ENCODE data around the gene ABCG1.

The ABCG1 gene

DNA sequence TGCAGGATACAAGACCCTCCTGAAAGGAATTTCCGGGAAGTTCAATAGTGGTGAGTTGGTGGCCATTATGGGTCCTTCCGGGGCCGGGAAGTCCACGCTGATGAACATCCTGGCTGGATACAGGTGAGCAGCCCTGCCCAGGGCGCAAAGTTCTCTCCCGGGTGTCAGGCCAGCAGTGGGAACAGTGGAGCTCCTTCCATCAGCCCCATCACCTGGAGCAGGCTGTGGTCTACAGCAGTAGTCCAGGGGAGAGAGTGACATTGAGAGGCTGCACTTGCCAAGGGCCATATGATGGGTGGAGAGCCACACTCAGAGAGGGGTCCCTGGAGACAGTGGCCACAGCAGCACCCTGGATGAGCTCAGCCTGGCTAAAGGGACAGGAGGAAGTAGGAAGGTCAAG lies 52.1 kb downstream of the ABCG1 start:
- DNase-seq (ENCODE audit: low spot score) = no peak

DNA sequence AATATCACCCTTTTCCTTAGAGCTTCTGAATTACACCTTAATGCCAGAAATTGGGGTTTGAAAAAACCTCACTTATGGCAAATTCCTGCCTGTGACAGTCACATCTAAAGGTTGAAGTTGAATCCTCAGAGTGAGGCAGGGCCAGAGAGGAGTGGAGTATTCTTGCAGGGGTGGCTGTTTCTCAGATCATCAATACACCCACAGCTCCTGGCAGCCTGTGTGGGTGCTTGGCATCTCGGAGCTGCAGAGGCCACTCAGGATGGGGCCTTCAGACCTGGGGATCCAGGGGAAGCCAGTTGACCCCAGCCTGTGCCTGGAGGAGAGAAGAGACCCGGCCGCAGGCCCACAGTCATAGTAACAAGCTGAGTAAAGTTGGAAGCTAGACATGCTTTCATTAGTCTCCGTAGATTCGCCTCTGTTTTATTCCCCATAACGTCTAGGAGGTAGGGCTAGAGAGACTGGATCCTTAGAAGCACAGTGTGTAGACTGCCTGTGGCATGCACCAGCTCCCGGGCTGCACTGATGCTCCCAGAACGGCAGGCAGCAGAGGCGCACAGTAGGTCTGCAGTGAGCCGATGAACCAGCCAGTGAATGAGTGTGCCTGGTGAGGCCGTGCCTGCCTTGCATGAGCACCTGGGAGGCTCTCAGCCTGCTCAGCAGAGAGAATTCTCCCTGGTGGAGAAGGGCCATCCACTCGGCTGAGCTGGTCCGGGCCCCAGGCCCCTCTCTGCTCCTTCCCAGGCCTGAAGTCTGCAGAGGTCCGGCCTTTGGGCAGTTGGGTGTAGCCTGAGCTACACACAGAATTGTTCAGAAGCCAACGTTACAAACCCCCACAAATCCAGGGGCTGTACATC lies 53.4 kb downstream of the ABCG1 start:
- DNase-seq (ENCODE audit: low spot score) = no peak

DNA sequence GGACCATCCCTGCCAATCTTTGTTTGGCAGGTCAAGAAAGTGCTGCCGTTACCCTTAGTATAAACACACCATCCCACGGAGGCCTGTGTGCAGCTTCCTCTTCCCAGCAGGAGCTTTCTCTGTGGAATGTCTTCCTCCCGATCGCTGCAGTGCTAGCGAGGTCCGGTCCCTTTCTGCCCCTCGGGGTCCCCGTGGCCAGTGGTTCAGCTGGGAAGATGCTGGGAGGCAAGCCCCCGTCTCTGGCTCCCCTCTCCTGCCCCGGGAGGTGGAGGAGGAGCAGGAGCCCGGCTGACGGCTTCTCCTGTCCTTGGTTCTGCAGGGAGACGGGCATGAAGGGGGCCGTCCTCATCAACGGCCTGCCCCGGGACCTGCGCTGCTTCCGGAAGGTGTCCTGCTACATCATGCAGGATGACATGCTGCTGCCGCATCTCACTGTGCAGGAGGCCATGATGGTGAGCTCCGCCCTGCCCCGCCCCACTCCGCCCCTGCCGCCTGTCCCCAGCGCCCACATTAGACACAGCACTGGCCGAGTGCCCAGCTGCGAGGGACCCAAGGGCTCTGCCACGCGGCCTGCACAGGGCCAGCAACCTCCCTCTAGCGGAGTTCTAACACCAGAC lies 54.2 kb downstream of the ABCG1 start:
- no peak for DNase-seq (ENCODE audit: low spot score)

DNA sequence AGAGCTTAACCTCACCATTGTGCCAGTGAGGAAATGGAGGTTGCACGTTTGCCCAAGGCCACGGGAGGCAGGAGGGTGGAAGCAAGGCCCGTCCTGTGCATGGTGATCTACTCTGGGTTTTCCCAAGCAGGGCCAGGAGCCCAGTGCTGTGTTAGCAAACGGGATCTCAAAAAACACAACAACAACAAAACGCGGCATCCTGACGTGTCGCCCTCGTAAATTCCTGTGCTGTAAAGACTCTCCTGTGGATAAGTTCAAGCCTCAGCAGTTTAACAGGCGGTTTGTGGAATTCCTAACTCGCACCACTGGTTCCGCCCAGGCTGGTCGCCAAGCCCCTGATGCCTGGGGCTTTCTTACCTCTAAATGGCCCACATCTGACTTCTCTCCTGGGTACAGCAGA lies 57.1 kb downstream of the ABCG1 start:
- DNase-seq (ENCODE audit: low spot score) = no peak

DNA sequence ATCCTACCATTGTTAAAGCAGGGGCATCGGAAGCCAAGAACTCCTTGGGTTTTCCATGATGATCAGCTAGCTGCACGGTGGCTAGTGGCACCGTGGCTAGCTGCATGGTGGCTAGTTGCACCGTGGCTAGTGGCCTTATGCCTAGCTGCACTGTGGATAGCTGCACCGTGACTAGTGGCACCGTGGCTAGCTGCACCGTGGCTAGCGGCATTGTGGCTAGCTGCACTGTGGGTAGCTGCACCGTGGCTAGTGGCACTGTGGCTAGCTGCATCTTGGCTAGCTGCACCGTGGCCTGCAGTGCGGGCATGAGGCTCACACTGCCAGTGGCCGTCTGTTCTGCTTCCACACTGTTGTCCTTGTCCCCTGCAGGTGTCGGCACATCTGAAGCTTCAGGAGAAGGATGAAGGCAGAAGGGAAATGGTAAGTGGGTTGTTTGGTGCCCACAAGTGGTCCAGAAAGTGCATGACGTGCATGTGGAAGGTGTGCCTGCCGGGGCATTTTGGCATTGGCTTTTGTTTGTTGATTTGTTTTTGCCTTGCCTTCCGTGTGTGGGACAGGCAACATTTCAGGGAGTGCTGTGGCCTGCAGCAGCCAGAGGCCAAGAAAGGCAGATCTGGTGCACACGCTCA lies 57.7 kb downstream of the ABCG1 start:
- DNase-seq (ENCODE audit: low spot score) = no peak

DNA sequence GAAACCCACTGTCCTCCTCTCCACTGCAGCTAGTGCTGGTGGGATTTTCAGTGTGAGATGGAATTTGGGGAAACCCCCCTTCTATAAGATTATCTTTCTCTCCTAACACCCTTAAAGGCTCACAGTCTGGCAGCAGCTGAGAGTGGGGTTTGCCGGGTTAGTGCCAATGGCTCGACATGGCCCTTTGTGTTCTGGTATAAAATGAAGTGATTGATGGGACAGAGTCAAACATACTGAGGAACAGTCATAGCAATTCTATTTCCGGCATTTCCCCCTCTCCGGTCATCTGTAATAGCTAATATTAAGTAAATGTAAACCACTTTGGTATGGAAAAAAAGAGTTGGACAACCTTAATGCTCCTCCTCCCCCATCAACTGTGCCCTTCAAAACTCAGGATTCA lies 58.7 kb downstream of the ABCG1 start:
- DNase-seq (ENCODE audit: low spot score) = no peak

DNA sequence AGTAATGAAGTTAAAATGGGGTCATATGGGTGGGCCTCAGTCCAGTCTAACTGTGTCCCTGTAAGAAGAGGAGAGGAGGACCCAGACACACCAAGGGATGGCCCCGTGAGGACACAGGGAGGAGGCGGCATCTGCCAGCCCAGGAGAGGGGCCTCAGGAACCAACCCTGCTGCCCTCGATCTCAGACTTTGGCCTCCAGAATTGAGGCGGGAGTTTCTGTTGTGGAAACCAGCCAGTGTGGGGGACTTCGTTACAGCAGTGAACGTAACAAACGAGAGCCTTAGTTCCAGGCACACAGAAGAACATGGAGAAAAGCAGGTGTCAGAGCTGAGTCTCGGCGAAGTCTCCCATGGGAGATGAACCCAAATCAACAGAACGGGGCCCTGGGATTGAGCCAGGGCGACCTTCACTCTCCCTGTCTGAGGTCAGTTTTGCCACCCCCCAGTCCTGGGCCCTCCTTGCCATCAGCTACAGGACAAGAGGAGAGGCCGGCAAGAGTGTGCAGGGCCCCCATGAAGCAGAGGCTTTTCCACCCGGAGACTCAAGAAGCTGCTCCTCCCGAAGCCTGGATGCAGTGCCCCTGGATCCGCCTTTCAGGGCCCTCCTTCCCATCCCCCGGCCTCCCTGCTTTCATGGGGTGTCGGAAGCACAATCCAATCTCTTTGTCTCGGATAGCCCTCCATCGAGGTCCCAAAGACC lies 59.7 kb downstream of the ABCG1 start:
- DNase-seq (ENCODE audit: low spot score) = no peak

DNA sequence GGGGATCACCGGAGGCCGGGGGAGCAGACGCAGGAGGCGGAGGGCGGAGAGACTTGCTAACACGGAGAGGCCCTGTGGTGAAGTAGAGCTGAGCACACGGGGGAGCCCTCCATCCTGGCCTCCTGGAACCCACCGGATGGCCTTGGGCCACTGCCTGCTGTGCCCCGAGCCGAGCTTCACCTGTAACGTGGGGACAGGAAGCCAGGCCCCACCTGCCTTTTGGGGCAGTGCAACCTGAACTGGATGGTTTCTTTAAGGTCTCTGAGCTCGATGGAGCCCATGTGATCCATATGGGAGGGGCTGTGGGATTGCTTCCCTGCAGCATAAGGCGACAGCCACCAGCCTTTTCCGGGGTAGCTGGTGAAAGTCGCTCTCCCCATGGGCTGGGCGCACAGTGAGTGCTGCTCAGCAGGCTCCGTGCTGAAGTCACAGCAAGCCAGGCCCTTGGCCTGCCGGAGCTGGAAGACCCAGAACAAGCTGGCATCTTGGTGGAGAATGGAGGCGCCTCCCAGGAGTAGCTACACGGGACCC lies 60.5 kb downstream of the ABCG1 start:
- DNase-seq (ENCODE audit: low spot score) = no peak

DNA sequence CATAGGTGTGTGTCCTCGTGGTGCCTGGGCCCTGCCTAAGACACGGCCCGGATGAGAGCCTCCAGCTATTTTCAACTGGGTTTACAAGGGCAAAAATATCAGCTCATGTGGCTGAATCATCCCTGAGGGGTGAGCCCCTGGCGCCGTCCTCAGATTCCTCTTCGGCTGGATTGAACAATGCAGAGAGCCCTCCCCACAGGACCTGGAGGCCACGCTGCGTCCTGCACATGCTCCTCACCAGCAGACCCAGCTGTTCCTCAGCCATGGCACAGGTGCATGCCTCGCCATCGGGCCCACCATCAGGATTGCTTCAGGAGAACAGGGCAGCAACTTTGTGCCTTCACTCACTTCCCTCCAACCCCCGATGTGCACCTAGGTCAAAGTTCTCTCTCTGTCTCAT lies 60.9 kb downstream of the ABCG1 start:
- no peak for DNase-seq (ENCODE audit: low spot score)

DNA sequence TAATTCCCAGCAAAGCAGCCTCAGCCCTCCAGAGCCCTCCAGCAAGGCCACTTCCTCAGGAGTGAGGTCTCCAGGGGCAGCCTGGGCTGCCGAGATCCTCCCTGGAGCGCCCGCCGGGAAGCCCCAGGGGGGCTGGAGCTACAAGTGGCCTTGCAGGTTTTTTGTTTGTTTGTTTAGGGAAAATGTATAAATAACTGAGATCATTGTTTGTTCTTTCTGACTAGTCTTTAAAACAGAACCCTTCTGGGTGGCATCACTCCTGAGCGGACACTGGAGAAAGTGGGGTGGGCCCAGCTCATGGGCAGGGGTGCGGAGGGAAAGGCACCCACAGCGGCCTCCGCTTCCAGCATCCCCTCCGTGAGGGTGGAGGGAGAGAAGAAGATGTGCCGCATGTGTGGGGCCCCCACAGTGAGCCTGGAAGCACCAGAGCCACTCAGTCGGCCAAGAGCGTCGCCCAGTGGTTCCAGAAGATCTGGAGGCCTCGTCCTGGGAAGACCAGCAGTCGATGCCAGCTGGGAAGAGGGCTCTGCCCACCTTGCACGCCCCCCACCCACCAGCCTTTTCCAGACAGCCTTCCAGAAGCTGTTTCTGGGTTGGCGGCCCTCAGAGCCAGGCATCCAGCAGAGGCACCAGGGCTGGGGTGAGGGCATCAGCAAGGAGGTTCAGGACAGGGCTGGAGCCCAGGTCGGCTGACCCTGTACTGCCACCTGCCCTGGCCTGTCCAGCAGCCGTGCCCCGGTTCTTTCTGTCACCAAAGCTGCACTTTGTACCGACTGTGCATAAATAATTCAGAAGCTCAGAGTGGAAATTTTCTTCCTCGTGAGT lies 61.6 kb downstream of the ABCG1 start:
- no peak for DNase-seq (ENCODE audit: low spot score)

DNA sequence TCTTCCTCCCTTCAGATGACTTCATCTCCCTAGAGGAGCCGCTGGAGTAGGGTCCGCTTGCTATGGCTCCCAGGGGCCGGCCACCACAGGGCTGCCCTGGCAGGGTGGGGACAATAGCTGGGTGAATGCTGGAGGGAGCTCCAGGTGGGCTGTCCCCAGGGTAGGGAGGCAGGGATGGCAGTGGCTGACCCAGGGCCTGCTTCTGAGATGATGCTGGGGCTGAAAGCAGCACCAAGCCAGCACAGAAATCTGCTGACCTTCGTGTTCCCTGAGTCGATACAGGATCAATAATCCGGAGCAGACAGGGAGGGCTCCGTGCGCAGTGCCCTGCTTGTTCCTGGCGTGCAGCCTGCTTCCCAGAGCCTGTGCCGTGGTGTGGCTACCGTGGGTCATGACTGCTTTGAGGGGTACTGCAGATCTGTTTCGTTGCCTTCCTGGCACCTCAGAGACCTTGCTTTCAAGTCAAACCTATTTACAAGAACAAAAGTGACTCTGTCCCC lies 62.3 kb downstream of the ABCG1 start:
- no peak for DNase-seq (ENCODE audit: low spot score)

DNA sequence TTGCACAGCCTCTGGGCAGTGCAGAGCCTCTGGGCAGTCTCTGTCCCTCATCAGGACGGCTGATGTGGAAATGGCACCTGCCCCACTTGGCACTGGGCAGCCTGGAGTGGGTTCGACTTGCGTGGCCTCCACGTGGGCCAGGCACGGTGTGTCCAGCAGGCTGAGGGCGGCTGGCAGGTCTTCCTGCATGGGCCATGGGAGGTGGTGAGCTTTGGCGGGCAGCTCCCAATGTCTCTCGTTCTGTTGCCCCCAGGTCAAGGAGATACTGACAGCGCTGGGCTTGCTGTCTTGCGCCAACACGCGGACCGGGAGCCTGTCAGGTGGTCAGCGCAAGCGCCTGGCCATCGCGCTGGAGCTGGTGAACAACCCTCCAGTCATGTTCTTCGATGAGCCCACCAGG lies 63.1 kb downstream of the ABCG1 start:
- DNase-seq (ENCODE audit: low spot score) = no peak

DNA sequence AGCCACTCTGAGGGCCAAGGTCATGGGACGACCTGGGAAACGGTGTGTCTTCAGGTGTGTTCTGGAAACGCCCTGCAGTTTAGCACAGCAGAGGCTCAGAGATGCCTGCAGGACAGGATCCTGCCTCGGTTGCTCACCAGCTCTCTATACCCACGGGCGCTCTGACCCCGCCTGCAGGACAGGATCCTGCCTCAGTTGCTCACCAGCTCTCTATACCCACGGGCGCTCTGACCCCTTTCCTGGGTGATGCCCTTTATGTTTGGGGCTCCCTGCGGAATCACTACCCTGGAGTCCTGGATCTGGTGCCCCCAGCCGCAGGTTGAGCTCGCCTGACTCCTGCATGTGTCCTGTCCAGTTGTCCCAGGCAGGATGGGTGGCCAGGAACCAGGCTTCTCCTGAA lies 63.8 kb downstream of the ABCG1 start:
- no peak for DNase-seq (ENCODE audit: low spot score)

DNA sequence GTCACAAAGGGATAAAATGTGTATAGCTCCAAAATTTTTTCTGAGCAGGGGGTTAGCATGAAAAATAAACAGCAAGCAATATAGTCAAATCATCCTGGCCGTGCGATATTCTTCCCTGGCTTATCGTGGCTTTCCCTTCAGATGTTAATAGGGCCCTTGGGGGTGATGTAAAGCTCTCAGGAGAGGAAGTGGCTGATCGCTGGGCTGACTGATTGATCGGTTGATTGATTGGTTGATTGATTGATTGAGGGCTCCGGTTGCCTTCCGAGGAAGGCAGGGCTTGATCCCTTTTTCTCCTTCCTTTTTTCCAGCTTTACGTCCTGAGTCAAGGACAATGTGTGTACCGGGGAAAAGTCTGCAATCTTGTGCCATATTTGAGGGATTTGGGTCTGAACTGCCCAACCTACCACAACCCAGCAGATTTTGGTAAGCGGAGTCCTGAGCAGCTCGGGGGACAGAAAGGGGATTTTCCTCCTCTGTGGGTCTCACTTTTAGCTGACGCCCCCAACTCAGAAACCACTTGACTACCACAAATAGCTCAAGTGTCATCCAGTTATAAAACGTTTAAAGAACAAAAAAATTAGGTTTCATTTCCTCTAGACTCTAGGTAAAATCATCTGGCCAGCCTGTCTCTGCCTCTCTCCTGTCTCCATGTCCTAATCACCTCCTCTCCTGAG lies 66.8 kb downstream of the ABCG1 start:
- no peak for DNase-seq (ENCODE audit: low spot score)

DNA sequence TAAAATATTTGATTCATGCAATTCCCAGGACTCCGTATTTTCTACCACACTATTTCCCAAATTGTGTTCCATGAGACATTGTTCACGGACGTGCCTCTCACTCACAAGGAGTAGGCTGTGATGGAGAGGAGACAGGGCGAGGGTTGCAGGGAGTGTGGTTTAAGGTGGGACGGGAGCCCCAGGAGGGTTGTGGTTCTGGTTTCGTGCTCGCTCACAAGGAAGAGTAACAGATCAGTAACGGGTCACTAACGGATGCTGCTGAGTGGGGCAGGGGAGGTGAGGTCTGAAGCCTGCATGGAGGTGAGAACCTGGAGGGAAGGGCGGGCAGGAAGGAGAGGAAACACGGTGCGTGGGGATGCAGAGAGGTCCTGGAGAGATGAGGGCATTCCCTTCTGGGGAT lies 67.5 kb downstream of the ABCG1 start:
- no peak for DNase-seq (ENCODE audit: low spot score)

DNA sequence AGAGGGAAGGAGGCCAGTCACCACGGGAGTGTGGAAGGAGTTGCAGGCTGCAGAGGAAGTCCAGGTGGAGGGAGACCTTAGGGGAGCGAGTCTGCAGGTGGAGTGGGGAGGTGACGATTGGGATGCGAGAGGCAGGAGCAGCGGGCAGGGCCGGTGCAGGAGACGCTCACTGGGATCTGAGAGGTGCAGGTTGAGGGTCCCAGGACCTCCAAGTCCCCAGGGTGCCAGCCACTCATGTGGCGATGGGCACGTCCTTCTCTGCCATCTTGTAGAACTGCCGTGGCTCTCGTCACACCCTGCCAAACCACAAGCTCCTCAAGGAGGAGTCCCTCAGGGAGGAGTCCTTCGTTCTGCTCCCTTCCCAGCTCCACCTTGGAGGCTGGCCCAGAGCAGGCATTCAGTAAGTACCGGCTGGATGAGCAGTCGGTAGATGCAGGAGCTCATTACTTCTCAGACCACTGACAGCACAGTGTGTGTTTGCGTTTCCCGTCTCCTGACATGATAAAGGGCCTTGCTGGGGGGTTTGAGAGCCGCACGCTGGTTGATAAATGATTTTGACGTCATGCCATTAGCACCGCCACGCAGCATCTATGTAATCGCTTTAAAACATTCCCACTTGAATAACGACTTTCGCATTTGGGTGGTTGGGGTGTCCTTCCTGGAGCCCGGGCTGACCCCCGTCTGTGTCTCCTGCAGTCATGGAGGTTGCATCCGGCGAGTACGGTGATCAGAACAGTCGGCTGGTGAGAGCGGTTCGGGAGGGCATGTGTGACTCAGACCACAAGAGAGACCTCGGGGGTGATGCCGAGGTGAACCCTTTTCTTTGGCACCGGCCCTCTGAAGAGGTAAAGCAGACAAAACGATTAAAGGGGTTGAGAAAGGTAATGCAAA lies 68.5 kb downstream of the ABCG1 start:
- no peak for DNase-seq (ENCODE audit: low spot score)

DNA sequence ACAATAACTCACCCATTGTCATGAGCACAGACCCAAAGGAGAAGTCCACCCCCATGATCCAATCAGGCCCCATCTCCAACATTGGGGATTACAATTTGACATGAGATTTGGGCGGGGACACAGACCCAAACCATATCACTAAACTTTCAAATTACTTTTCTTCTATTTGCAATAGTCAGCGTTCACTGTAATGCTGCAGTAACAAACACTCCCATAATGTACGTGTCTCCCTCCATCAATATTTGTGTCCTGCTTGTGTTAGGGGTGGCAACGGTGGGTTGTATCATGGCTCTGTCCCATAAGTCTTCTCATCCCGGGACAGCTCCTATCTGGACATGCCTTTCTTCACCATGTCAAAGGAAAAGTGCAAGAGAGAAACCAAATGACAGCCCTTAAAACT lies 70.0 kb downstream of the ABCG1 start:
- DNase-seq (ENCODE audit: low spot score) = no peak

DNA sequence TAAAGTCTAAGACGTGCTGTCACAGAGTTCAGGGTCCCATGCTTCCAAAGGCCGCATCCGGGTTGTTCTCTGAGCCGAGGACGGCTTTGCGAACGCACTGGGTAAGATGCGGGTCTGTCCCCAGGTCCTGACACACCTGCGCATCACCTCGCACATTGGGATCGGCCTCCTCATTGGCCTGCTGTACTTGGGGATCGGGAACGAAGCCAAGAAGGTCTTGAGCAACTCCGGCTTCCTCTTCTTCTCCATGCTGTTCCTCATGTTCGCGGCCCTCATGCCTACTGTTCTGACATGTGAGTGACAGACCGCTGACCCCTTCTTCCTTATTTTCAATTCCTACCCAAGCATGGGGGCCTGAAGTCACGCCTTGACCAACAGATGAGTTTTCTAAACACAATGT lies 71.0 kb downstream of the ABCG1 start:
- no peak for DNase-seq (ENCODE audit: low spot score)

DNA sequence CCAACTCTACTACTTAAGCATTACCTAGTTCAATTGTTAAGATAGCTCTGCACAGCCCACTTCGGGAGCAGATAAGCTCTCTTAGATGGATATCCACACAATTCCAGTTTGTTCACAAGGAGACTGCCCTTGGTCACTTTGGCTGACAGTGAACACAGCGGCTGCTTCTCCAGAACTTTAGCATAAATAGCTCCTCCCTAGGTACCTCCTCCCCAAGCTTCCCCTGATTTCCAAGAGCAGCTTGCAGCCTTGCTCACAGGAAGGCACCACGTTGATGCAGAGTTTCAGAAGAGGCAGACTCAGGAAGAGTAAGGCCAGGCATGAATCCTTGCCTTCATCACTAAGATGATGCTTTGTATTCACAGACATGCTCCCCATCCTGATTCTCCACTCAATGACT lies 71.6 kb downstream of the ABCG1 start:
- DNase-seq (ENCODE audit: low spot score) = no peak

All from HuH-7 (cell line).